Fibroblast of villous mesenchyme (primary cell): ENCODE results near the gene C6orf89. TPM values are rescaled to one million over a fixed set of nuclear protein-coding genes. Genes with fewer than 3 reads are reported as not detected.
A peak's percentile ranks its signal among the peaks of the same experiment; 100 is the strongest.
"Not testable (repeated sequence)": the region's sequence is repeated elsewhere in the genome, so short reads cannot be mapped to it uniquely, and the experiment has no call there.

Experiments used
- DNase-seq: peaks from one replicate; pipeline ENCODE4 v3.0.0-alpha.2; 2010; ENCODE audit warnings: low read depth
- H3K4me3 ChIP-seq: 2 replicates; pipeline ENCODE4 v1.5.1; 2011; ENCODE audit warnings: low read depth, mild to moderate bottlenecking, low read length
- total RNA-seq: library from RNA; depleted of rRNA; stranded (reverse); fragments of >200 nt; gene quantifications from 2 replicates; pipeline ENCODE4 v1.2.3, GENCODE V29; 2012
- TF ChIP-seq, protein P1 (sequence below): IDR thresholded peaks from 2 replicates; pipeline ENCODE4 v1.5.1; 2012; ENCODE audit warnings: low read depth, mild to moderate bottlenecking, low read length; ENCODE audit not compliant: insufficient read depth

Gene C6orf89
- total RNA-seq, 1 donor, result 63.9 TPM

DNA sequence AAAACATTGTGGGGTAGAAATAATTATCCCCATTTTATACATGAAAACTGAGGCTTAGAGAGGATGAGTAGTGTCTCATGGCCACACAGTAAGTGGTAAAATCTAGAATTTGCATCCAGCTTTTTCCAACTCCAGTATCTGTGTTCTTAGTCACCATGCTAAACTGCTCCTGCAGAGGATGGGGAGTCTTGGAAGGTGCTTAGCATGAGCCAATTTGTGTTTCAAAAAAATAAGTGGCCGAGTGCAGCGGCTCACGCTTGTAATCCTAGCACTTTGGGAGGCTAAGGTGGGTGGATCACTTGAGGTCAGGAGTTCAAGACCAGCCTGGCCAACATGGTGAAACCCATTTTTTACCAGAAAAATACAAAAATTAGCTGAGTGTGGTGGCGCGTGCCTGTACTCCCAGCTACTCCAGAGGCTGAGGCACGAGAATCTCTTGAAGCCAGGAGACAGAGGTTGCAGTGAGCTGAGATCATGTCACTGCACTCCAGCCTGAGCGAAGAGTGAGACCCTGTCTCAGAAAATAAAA lies 2.4 kb downstream of the C6orf89 start:
- TF ChIP-seq, protein P1, sequence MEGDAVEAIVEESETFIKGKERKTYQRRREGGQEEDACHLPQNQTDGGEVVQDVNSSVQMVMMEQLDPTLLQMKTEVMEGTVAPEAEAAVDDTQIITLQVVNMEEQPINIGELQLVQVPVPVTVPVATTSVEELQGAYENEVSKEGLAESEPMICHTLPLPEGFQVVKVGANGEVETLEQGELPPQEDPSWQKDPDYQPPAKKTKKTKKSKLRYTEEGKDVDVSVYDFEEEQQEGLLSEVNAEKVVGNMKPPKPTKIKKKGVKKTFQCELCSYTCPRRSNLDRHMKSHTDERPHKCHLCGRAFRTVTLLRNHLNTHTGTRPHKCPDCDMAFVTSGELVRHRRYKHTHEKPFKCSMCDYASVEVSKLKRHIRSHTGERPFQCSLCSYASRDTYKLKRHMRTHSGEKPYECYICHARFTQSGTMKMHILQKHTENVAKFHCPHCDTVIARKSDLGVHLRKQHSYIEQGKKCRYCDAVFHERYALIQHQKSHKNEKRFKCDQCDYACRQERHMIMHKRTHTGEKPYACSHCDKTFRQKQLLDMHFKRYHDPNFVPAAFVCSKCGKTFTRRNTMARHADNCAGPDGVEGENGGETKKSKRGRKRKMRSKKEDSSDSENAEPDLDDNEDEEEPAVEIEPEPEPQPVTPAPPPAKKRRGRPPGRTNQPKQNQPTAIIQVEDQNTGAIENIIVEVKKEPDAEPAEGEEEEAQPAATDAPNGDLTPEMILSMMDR, result no peak
- no peak for DNase-seq
- H3K4me3 ChIP-seq, result no peak overlapping the region

DNA sequence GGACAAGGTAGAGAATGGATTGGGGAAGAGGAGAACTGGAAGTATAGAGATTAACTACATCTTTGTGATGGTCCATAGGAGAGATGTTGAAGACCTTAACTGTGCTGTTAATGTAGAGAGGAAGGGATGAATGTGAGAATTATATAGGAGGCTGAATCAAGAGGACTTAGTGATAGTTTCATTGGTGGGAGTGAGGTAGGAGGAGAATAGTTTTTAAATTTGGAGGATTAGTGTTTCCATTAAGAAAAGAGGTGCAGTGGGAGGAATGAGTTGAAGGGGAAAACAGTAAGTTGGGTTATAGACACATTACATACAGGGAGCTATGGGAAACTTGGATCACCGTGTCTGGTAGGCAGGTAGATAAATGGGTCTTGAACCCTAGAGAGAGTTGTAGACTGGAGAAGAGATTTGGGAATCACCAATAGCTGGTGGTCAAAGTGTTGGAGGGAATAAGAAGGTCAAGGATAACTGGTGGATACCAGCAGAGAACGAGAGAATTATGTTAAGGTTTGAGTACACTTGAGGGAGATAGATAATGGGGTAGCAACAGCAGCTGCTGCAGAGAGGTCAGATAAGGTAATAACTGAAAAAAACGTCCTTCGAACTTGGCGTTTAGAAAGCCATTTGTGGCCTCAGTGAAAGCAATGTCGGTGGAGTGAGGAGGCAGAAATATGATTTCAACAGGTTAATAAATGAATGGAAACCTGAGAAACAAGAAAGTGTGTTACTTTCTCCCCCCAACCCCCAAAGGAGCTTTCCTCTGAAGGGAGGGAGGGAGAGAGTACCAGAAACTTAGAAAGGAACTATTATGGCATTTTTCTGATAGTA lies 3.1 kb downstream of the C6orf89 start:
- TF ChIP-seq, protein P1, result no peak
- H3K4me3 ChIP-seq, result no peak overlapping the region
- DNase-seq, result no peak

DNA sequence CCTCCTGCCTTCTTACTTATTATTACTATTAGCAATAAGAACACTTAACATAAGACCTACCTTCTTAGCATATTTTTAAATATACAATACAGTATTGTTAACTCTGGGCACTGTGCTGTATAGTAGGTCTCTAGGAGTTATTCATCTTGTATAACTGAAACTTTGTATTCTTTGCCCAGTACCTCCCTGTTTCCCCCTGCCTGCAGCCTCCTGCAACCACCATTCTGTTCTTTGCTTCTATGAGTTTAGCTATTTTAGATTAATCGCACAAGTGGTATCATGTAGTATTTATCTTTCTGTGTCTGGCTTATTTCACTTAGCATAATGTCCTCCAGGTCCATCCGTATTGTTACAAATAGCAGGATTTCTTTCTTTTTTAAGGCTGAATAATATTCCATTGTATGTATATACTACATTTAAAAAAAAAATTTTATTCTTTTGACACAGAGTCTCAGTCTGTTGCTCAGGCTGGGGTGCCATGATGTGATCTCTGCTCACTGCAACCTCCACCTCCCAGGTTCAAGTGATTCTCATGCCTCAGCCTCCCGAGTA lies 4.4 kb downstream of the C6orf89 start:
- DNase-seq, result no peak
- TF ChIP-seq, protein P1, result no peak
- no peak overlapping the region for H3K4me3 ChIP-seq

DNA sequence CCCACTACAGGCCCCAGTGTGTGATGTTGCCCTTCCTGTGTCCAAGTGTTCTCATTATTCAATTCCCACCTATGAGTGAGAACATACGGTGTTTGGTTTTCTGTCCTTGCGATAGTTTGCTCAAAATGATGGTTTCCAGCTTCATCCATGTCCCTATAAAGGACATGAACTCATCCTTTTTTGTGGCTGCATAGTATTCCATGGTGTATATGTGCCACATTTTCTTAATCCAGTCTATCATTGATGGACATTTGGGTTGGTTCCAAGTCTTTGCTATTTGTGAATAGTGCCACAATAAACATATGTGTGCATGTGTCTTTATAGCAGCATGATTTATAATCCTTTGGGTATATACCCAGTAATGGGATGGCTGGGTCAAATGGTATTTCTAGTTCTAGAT lies 5.4 kb downstream of the C6orf89 start:
- not testable (repeated sequence) for H3K4me3 ChIP-seq, DNase-seq

DNA sequence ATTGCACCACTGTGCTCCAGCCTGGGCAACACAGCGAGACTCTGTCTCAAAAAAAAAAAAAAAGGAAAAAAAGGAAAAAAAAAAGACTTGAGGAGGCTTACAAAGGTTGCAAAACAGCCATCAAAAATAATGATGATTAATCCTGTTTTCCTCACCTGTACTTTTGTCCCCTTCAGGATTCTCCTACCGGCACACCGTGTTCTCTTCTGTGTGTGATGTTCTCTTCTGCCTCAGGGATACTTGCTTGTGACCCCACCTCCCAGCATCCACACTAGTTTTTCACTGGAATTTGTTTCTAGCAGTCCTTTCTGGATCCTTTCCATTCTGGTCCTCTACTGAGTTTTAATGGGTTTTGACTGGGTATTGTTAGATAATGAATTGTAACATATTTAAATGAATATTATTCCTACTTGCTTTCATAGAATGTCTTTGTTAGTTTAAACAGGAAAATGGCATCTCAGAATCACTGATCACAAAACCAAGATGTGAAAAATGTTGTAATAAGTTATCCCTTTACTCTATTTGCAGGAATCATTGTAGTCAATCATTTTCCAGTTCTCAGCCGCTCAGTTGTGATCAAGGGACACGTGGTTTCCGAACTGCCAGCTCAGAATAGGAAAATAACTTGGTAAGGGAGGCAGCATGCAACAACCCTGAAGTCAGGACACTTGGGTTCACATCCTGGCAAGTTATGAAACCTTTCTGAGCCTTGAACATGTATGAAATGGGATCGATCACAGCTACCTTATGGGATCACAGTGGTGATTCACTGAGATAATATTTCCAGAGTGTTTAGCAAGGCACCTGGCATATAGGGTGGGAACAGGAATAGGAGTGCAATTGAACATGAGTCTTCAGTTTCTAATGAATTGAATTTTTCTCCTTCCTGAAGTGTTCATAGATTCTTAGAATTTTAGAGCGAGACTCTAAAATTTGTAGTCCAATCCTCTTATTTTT lies 8.5 kb downstream of the C6orf89 start:
- TF ChIP-seq, protein P1, result no peak
- no peak for DNase-seq
- no peak overlapping the region for H3K4me3 ChIP-seq

DNA sequence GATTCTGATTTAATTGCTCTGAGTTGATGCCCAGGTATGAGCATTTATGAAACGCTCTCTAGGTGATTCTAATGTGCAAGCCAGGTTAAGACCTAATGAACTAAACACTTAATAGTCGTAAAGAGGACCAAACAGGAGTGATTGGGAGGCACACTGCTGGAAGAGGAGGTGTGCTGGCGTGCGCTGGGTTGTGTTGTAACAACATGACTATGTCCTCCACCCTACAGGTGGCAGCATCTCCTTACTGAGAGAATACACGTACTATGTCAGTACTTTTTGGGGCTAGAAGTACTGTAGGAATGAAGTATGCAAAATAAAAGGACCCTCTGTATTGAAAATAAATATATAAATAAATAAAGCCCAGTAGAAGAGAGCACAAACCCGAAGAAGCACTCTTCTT lies 11.9 kb downstream of the C6orf89 start:
- no peak overlapping the region for H3K4me3 ChIP-seq
- TF ChIP-seq, protein P1, result peak; percentile 32
- peak; percentile 38 for DNase-seq

DNA sequence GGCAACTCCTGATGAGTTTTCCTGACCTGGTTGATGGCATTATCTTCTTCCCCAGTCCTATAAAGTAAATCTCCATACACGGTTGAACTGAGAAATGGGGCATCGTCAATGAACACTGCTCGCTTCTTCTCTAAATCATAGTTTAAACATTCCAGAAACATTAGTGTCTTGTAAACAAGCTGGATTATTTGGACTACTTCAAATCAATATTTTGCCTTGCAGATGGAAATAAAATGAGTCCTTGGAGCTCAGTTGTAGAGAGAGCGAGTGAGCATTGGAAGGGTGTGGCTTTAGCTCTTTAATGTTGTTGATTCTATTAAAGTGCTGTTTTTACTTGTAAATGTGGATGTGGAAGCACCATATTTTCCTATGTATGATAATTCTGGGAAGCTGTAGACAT lies 18.4 kb downstream of the C6orf89 start:
- TF ChIP-seq, protein P1, result no peak
- H3K4me3 ChIP-seq, result no peak overlapping the region
- peak; percentile 83 for DNase-seq
